HG02610 (cell line): ENCODE data around the gene ECI2.
"Not testable (repeated sequence)": the region's sequence is repeated elsewhere in the genome, so short reads cannot be mapped to it uniquely, and the experiment has no call there.

Source experiments
- ATAC-seq: cut with Tn5 transposase; IDR thresholded peaks from one replicate; pipeline ENCODE4 v1.9.1; 2021; ENCODE audit warnings: mild to moderate bottlenecking, moderate library complexity; ENCODE audit not compliant: unreplicated experiment

ECI2 gene

GRCh38 chr6:4139272-4139671 lies 3.9 kb upstream of the ECI2 start:
- no peak for ATAC-seq

GRCh38 chr6:4138186-4138585 lies 2.8 kb upstream of the ECI2 start:
- no peak for ATAC-seq

- ATAC-seq: no peak
Measured at GRCh38 chr6:4136354-4136831, 1.0 kb upstream of the ECI2 start.

GRCh38 chr6:4135665-4136353 lies 434 bp upstream of the ECI2 start:
- ATAC-seq: peak; percentile 71

- ATAC-seq: no peak
Measured at GRCh38 chr6:4133941-4134838, 1.2 kb downstream of the ECI2 start.

- no peak for ATAC-seq
Measured at GRCh38 chr6:4130357-4130987, 4.9 kb downstream of the ECI2 start.

GRCh38 chr6:4129446-4129845 lies 5.9 kb downstream of the ECI2 start:
- ATAC-seq: no peak

- ATAC-seq: no peak
Measured at GRCh38 chr6:4128748-4129147, 6.6 kb downstream of the ECI2 start.

- no peak for ATAC-seq
Measured at GRCh38 chr6:4128072-4128471, 7.3 kb downstream of the ECI2 start.

GRCh38 chr6:4125933-4126864 lies 9.2 kb downstream of the ECI2 start:
- no peak for ATAC-seq

- ATAC-seq: no peak
Measured at GRCh38 chr6:4125500-4125899, 9.9 kb downstream of the ECI2 start.

- no peak for ATAC-seq
Measured at GRCh38 chr6:4124351-4124750, 11.0 kb downstream of the ECI2 start.

- no peak for ATAC-seq
Measured at GRCh38 chr6:4115741-4116140, 19.6 kb downstream of the ECI2 start.

GRCh38 chr6:4114123-4114522 lies 21.3 kb downstream of the ECI2 start:
- ATAC-seq: no peak

- no peak for ATAC-seq
Measured at GRCh38 chr6:4113649-4114048, 21.7 kb downstream of the ECI2 start.

GRCh38 chr6:4112366-4112765 lies 23.0 kb downstream of the ECI2 start:
- ATAC-seq: no peak

- not testable (repeated sequence) for ATAC-seq
Measured at GRCh38 chr6:4109363-4109815, 26.0 kb downstream of the ECI2 start.

- ATAC-seq: no peak
Measured at GRCh38 chr6:4108561-4109093, 26.7 kb downstream of the ECI2 start.

- ATAC-seq: no peak
Measured at GRCh38 chr6:4107873-4108272, 27.5 kb downstream of the ECI2 start.

- ATAC-seq: no peak
Measured at GRCh38 chr6:4105980-4106536, 29.3 kb downstream of the ECI2 start.
